Eye (tissue), 1 donor: ENCODE data around the gene TSEN54.
A peak's percentile ranks its signal among the peaks of the same experiment; 100 is the strongest.

Experiments
- DNase-seq: peaks from one replicate; pipeline ENCODE4 v3.0.0-alpha.2; 2015

Gene TSEN54

GRCh38 chr17:75504347-75505151 lies 11.8 kb upstream of the TSEN54 start:
- DNase-seq = no peak

GRCh38 chr17:75505152-75505409 lies 11.2 kb upstream of the TSEN54 start:
- no peak for DNase-seq

- DNase-seq = no peak
Measured at GRCh38 chr17:75505640-75506039, 10.7 kb upstream of the TSEN54 start.

GRCh38 chr17:75506134-75506533 lies 10.2 kb upstream of the TSEN54 start:
- no peak for DNase-seq

GRCh38 chr17:75506888-75507287 lies 9.4 kb upstream of the TSEN54 start:
- no peak for DNase-seq

GRCh38 chr17:75507733-75508719 lies 8.3 kb upstream of the TSEN54 start:
- peak; percentile 59 for DNase-seq

GRCh38 chr17:75508931-75509361 lies 7.4 kb upstream of the TSEN54 start:
- no peak for DNase-seq

GRCh38 chr17:75509528-75510258 lies 6.6 kb upstream of the TSEN54 start:
- DNase-seq = no peak

GRCh38 chr17:75511270-75511609 lies 5.1 kb upstream of the TSEN54 start:
- DNase-seq = no peak

- peak; percentile 13 for DNase-seq
Measured at GRCh38 chr17:75511610-75512575, 4.4 kb upstream of the TSEN54 start.

GRCh38 chr17:75512926-75513640 lies 3.2 kb upstream of the TSEN54 start:
- no peak for DNase-seq

GRCh38 chr17:75513641-75514000 lies 2.7 kb upstream of the TSEN54 start:
- DNase-seq = no peak

GRCh38 chr17:75514299-75514918 lies 1.9 kb upstream of the TSEN54 start:
- no peak for DNase-seq

GRCh38 chr17:75514919-75515495 lies 1.3 kb upstream of the TSEN54 start:
- DNase-seq = no peak

GRCh38 chr17:75515496-75516254 lies 653 bp upstream of the TSEN54 start, which contains the start of gene CASKIN2:
Gene CASKIN2, minus strand, starts transcription at chr17:75515537. Its CDS starts 1,733 bp downstream, at chr17:75513804.
- peak; percentile 97 for DNase-seq

- DNase-seq = peak; percentile 79
Measured at GRCh38 chr17:75516619-75517296, 430 bp downstream of the TSEN54 start.

- DNase-seq = peak; percentile 56
Measured at GRCh38 chr17:75517297-75517865, 1.1 kb downstream of the TSEN54 start.

GRCh38 chr17:75518201-75518600 lies 1.9 kb downstream of the TSEN54 start:
- no peak for DNase-seq
